Measurements from ENCODE around the gene B9D2. TPM values are rescaled to one million over a fixed set of nuclear protein-coding genes. Genes with fewer than 3 reads are reported as not detected.

Gene B9D2
- total and polyA plus RNA-seq, 2 donors: 9.0 to 9.3 TPM

DNA sequence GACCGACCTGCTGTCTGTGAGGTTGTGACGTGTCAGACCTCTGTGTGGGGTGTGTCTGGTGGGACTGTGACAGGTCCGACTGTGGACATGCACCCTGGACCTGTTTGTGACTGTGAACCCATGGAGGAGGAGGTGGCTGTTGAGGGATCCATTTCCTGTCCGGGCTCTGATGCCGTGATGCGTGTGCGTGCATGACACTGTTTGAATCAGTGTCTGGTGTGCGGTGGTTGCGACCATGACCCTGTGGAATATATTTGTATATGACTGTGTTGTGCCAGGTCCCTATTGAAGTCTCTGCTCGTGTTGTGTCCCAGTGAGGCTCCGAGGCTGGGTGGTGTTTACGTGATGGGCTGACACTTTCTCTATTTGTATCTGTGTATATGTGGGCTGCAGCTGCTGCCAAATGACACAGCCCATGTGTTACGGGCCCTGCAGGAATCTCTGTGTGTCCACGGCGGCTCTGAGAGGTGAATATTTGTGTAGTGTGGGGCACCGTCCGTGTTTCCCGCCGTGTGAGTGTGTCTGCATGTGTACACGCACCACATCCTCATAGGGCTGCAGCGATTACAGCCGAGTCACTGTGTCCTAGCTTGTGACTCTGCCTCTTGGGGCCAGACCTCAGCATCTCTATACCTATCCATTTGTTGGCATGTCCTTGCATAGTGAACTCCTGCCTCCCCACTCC is 35.6 kb downstream of the B9D2 start:
- Histone ChIP-seq H3K27ac (ENCODE audit: low read depth in 1 of 2, low read length in 1 of 2) (peak overlapping the region; percentile 3 to 36), H3K4me1 (ENCODE audit: control insufficient read depth in 2 of 2, insufficient read depth in 2 of 2, low read length in 2 of 2) (peaks cover 16 to 45% of the 10 kb centered on the region in 2 donors), H3K4me3 (ENCODE audit: low read length in 2 of 2) (no peak overlapping the region)

DNA sequence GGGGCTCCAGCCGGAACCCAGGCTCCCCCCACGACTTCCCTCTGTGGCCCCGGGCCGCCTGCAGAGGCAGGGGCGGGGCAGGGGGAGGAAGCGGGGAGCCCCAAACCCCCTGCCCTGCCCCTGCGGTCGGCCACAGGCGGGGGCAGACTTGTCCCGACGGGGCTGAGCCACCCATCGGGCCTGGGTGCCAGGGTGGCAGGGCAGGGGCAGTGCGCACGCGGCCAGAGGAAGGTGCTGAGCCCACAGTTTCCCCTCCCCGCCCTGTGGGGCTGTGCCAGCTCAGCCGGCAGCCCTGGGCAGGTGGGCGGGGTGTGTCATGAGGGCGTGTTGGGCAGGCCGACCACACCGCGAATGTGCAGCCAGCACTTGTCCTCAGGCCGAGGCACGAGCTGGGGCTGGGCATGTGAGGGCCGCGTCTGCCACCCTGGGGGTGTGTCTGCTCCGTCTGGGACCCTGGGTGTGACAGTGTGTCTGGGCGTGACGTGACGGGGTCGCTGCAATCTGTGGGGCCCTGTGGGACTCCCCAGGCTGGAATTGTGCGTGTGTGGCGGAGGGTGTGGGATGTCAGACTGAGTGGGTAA is 36.3 kb downstream of the B9D2 start:
- H3K4me3 ChIP-seq (ENCODE audit: low read length in 2 of 2): peak overlapping the region in 1 of 2 donors; percentile 19
- DNase-seq (ENCODE audit: low read depth in 6 of 9, low spot score in 9 of 9): peak in 1 of 9 donors; percentile 54

More for the DNA sequence above, 35.6 kb downstream of the B9D2 start:
- WGBS: 60% methylated on average over 22 of the region's 22 CpGs
- Histone ChIP-seq H3K36me3 (ENCODE audit: control insufficient read depth in 2 of 2, insufficient read depth in 2 of 2, low read length in 1 of 2) (peaks cover 48 to 54% of the 10 kb centered on the region in 2 donors), H3K9me3 (ENCODE audit: control insufficient read depth in 2 of 2, insufficient read depth in 1 of 2, low read length in 1 of 2) (no peaks in the 10 kb centered on the region), H3K27me3 (ENCODE audit: control insufficient read depth in 2 of 2, insufficient read depth in 1 of 2, low read length in 1 of 2) (no peaks in the 10 kb centered on the region)
- DNase-seq (ENCODE audit: low read depth in 6 of 9, low spot score in 9 of 9): no peak

DNA sequence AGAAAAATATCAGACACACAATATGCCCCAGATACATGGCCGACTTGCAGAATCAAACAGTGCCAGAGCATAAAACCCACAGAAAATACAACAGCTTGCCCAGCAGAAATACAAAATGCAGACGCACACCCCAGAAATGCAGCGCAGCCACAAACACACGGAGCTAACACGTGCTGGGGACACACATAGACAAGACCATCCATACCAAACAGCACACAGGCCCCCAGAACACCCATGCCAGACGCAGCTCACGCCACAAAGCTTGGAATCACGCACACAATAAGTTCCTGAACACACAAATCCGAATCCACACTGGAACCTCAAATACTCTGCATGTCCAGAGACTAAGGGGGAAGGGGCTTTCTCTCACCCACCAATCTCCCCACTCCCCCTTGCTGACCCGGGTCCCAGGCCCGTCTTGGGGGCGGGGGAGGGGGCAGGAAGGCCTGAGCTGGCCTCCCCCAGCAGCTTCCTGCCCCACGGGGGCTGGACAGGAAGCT is 36.8 kb downstream of the B9D2 start:
- H3K4me1 ChIP-seq (ENCODE audit: control insufficient read depth in 2 of 2, insufficient read depth in 2 of 2, low read length in 2 of 2): peaks cover 16 to 52% of the 10 kb centered on the region in 2 donors
- 13% methylated on average over 13 of the region's 13 CpGs for WGBS

More for the DNA sequence above, 36.3 kb downstream of the B9D2 start:
- peaks cover 16 to 52% of the 10 kb centered on the region in 2 donors for H3K4me1 ChIP-seq (ENCODE audit: control insufficient read depth in 2 of 2, insufficient read depth in 2 of 2, low read length in 2 of 2)
- H3K27ac ChIP-seq (ENCODE audit: low read depth in 1 of 2, low read length in 1 of 2): peak overlapping the region; percentile 41 to 68
- H3K36me3 ChIP-seq (ENCODE audit: control insufficient read depth in 2 of 2, insufficient read depth in 2 of 2, low read length in 1 of 2): peaks cover 53 to 61% of the 10 kb centered on the region in 2 donors
- no peaks in the 10 kb centered on the region for H3K27me3 ChIP-seq (ENCODE audit: control insufficient read depth in 2 of 2, insufficient read depth in 1 of 2, low read length in 1 of 2)
- no peaks in the 10 kb centered on the region for H3K9me3 ChIP-seq (ENCODE audit: control insufficient read depth in 2 of 2, insufficient read depth in 1 of 2, low read length in 1 of 2)
- WGBS: 15% methylated on average over 33 of the region's 33 CpGs

GRCh38 chr19:41325947-41326706 is 37.8 kb downstream of the B9D2 start:
- peaks cover 52 to 57% of the 10 kb centered on the region in 2 donors for H3K36me3 ChIP-seq (ENCODE audit: control insufficient read depth in 2 of 2, insufficient read depth in 2 of 2, low read length in 1 of 2)
- H3K9me3 ChIP-seq (ENCODE audit: control insufficient read depth in 2 of 2, insufficient read depth in 1 of 2, low read length in 1 of 2): no peaks in the 10 kb centered on the region
- 66% methylated on average over 30 of the region's 30 CpGs for WGBS
- H3K27ac ChIP-seq (ENCODE audit: low read depth in 1 of 2, low read length in 1 of 2): no peak overlapping the region
- peak in 1 of 9 donors; percentile 29 for DNase-seq (ENCODE audit: low read depth in 6 of 9, low spot score in 9 of 9)
- peaks cover 16 to 56% of the 10 kb centered on the region in 2 donors for H3K4me1 ChIP-seq (ENCODE audit: control insufficient read depth in 2 of 2, insufficient read depth in 2 of 2, low read length in 2 of 2)
- no peaks in the 10 kb centered on the region for H3K27me3 ChIP-seq (ENCODE audit: control insufficient read depth in 2 of 2, insufficient read depth in 1 of 2, low read length in 1 of 2)
- no peak overlapping the region for H3K4me3 ChIP-seq (ENCODE audit: low read length in 2 of 2)

More for the DNA sequence above, 36.8 kb downstream of the B9D2 start:
- Histone ChIP-seq H3K36me3 (ENCODE audit: control insufficient read depth in 2 of 2, insufficient read depth in 2 of 2, low read length in 1 of 2) (peaks cover 53 to 61% of the 10 kb centered on the region in 2 donors), H3K4me3 (ENCODE audit: low read length in 2 of 2) (peak overlapping the region; percentile 5 to 19), H3K9me3 (ENCODE audit: control insufficient read depth in 2 of 2, insufficient read depth in 1 of 2, low read length in 1 of 2) (no peaks in the 10 kb centered on the region), H3K27ac (ENCODE audit: low read depth in 1 of 2, low read length in 1 of 2) (peak overlapping the region; percentile 41 to 68), H3K27me3 (ENCODE audit: control insufficient read depth in 2 of 2, insufficient read depth in 1 of 2, low read length in 1 of 2) (no peaks in the 10 kb centered on the region)
- peak in 1 of 9 donors; percentile 27 for DNase-seq (ENCODE audit: low read depth in 6 of 9, low spot score in 9 of 9)

- H3K9me3 ChIP-seq (ENCODE audit: control insufficient read depth in 2 of 2, insufficient read depth in 1 of 2, low read length in 1 of 2): no peaks in the 10 kb centered on the region
- H3K36me3 ChIP-seq (ENCODE audit: control insufficient read depth in 2 of 2, insufficient read depth in 2 of 2, low read length in 1 of 2): peaks cover 57% of the 10 kb centered on the region in 2 donors
- H3K4me1 ChIP-seq (ENCODE audit: control insufficient read depth in 2 of 2, insufficient read depth in 2 of 2, low read length in 2 of 2): peaks cover 16 to 56% of the 10 kb centered on the region in 2 donors
- no peak for DNase-seq (ENCODE audit: low read depth in 6 of 9, low spot score in 9 of 9)
- H3K27ac ChIP-seq (ENCODE audit: low read depth in 1 of 2, low read length in 1 of 2): no peak overlapping the region
- H3K27me3 ChIP-seq (ENCODE audit: control insufficient read depth in 2 of 2, insufficient read depth in 1 of 2, low read length in 1 of 2): no peaks in the 10 kb centered on the region
- 71% methylated on average over 10 of the region's 10 CpGs for WGBS
- H3K4me3 ChIP-seq (ENCODE audit: low read length in 2 of 2): no peak overlapping the region
Observed at GRCh38 chr19:41325640-41325946, 38.4 kb downstream of the B9D2 start.

GRCh38 chr19:41324921-41325639 is 38.9 kb downstream of the B9D2 start:
- Histone ChIP-seq H3K36me3 (ENCODE audit: control insufficient read depth in 2 of 2, insufficient read depth in 2 of 2, low read length in 1 of 2) (peaks cover 58 to 59% of the 10 kb centered on the region in 2 donors), H3K27me3 (ENCODE audit: control insufficient read depth in 2 of 2, insufficient read depth in 1 of 2, low read length in 1 of 2) (no peaks in the 10 kb centered on the region), H3K4me3 (ENCODE audit: low read length in 2 of 2) (no peak overlapping the region), H3K27ac (ENCODE audit: low read depth in 1 of 2, low read length in 1 of 2) (no peak overlapping the region), H3K9me3 (ENCODE audit: control insufficient read depth in 2 of 2, insufficient read depth in 1 of 2, low read length in 1 of 2) (no peaks in the 10 kb centered on the region), H3K4me1 (ENCODE audit: control insufficient read depth in 2 of 2, insufficient read depth in 2 of 2, low read length in 2 of 2) (peaks cover 16 to 56% of the 10 kb centered on the region in 2 donors)
- WGBS: 59% methylated on average over 23 of the region's 23 CpGs
- DNase-seq (ENCODE audit: low read depth in 6 of 9, low spot score in 9 of 9): no peak

DNA sequence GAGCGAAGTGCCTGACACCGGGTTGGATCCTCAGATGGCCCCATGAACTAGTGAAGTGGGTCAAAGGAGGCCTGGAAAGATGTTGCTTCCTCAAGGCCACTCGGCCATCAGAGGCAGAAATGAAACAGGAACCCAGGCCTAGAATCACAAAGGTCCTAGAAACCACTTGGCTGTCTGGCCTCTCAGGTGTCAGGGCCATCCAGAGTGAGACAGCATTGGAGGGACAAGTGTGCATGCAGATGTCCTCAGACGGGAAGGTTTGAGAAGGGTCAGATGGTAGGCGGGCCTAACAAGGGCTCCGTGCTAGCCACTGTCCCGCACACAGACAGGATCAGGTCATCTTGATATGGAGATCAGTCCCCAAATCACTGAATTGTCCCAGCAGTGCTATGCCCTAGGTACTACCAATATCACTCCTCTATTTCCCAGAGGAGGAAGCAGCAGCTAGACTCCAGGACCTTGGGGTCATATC is 39.7 kb downstream of the B9D2 start:
- no peak overlapping the region for H3K4me3 ChIP-seq (ENCODE audit: low read length in 2 of 2)
- DNase-seq (ENCODE audit: low read depth in 6 of 9, low spot score in 9 of 9): no peak

GRCh38 chr19:41323430-41324125 is 40.4 kb downstream of the B9D2 start:
- WGBS: 47% methylated on average over 16 of the region's 16 CpGs
- peak overlapping the region in 1 of 2 donors; percentile 64 for H3K27ac ChIP-seq (ENCODE audit: low read depth in 1 of 2, low read length in 1 of 2)
- peaks cover 16 to 53% of the 10 kb centered on the region in 2 donors for H3K4me1 ChIP-seq (ENCODE audit: control insufficient read depth in 2 of 2, insufficient read depth in 2 of 2, low read length in 2 of 2)
- no peak overlapping the region for H3K4me3 ChIP-seq (ENCODE audit: low read length in 2 of 2)
- no peak for DNase-seq (ENCODE audit: low read depth in 6 of 9, low spot score in 9 of 9)
- peaks cover 64 to 70% of the 10 kb centered on the region in 2 donors for H3K36me3 ChIP-seq (ENCODE audit: control insufficient read depth in 2 of 2, insufficient read depth in 2 of 2, low read length in 1 of 2)
- H3K27me3 ChIP-seq (ENCODE audit: control insufficient read depth in 2 of 2, insufficient read depth in 1 of 2, low read length in 1 of 2): no peaks in the 10 kb centered on the region
- no peaks in the 10 kb centered on the region for H3K9me3 ChIP-seq (ENCODE audit: control insufficient read depth in 2 of 2, insufficient read depth in 1 of 2, low read length in 1 of 2)

More for the DNA sequence above, 39.7 kb downstream of the B9D2 start:
- no peaks in the 10 kb centered on the region for H3K9me3 ChIP-seq (ENCODE audit: control insufficient read depth in 2 of 2, insufficient read depth in 1 of 2, low read length in 1 of 2)
- peak overlapping the region in 1 of 2 donors; percentile 50 for H3K27ac ChIP-seq (ENCODE audit: low read depth in 1 of 2, low read length in 1 of 2)
- peaks cover 63 to 67% of the 10 kb centered on the region in 2 donors for H3K36me3 ChIP-seq (ENCODE audit: control insufficient read depth in 2 of 2, insufficient read depth in 2 of 2, low read length in 1 of 2)
- H3K4me1 ChIP-seq (ENCODE audit: control insufficient read depth in 2 of 2, insufficient read depth in 2 of 2, low read length in 2 of 2): peaks cover 16 to 56% of the 10 kb centered on the region in 2 donors
- WGBS: 88% methylated on average over 7 of the region's 7 CpGs
- no peaks in the 10 kb centered on the region for H3K27me3 ChIP-seq (ENCODE audit: control insufficient read depth in 2 of 2, insufficient read depth in 1 of 2, low read length in 1 of 2)

Measured in thymus (tissue), 11 donors.